Thyroid gland (tissue), 4 donors: ENCODE measurements around the gene DCLRE1A.

Source experiments
- POLR2A ChIP-seq, 2 donors: fragments of 450-650 bp; IDR thresholded peaks; one replicate each; pipeline ENCODE4 v1.6.1; 2017; ENCODE audit warnings: antibody characterized with exemption in 2 of 2, mild to moderate bottlenecking in 2 of 2, moderate library complexity in 1 of 2
- TF ChIP-seq, protein P1 (sequence below), 6 experiments: fragments of 200-600 bp in 3 of 6; fragments of 450-650 bp in 3 of 6; sonication (generic) in 3 of 6; IDR thresholded peaks; one replicate each; pipeline ENCODE4 v1.5.1; 2016 to 2019; ENCODE audit warnings: antibody characterized with exemption in 6 of 6, mild to moderate bottlenecking in 2 of 6, inconsistent platforms in 1 of 6, moderate library complexity in 1 of 6

DNA sequence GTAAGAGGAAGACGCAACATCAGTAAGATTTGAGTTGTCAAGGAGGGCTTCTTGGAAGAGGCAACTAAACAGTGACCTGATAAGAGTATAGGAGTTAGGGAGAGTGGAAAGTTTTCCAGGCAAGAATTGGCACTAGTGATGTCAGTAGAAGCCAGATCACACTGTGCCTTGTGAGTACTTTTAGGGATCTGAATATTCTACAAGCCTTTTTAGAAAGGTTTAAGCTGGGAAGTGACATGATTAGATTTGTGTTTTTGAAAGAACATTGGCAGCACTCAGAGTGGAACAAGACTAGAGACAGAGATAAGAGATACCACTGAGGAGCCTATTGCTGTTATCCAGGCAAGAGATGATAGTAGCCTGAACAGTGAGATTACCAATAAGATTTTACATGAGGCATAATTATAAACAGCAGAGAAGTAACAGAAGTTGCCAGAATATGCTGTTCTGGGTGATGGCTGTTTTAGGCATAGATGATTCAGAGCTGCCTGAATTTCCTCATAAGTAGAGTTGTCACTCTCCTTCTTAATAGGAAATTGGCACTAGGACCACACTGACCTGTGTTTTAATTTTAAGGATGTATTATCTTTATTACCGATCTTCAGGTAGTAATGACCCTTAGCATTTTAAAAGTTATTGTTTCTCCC is 46.2 kb upstream of the DCLRE1A start:
- TF ChIP-seq, protein P1, sequence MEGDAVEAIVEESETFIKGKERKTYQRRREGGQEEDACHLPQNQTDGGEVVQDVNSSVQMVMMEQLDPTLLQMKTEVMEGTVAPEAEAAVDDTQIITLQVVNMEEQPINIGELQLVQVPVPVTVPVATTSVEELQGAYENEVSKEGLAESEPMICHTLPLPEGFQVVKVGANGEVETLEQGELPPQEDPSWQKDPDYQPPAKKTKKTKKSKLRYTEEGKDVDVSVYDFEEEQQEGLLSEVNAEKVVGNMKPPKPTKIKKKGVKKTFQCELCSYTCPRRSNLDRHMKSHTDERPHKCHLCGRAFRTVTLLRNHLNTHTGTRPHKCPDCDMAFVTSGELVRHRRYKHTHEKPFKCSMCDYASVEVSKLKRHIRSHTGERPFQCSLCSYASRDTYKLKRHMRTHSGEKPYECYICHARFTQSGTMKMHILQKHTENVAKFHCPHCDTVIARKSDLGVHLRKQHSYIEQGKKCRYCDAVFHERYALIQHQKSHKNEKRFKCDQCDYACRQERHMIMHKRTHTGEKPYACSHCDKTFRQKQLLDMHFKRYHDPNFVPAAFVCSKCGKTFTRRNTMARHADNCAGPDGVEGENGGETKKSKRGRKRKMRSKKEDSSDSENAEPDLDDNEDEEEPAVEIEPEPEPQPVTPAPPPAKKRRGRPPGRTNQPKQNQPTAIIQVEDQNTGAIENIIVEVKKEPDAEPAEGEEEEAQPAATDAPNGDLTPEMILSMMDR (IDR thresholded peaks at IDR 0.05): no peak
- no peak for TF ChIP-seq POLR2A (IDR thresholded peaks at IDR 0.05)
